Measurements from ENCODE around the gene GALR3.
A peak's percentile ranks its signal among the peaks of the same experiment; 100 is the strongest.

GALR3 gene

DNA sequence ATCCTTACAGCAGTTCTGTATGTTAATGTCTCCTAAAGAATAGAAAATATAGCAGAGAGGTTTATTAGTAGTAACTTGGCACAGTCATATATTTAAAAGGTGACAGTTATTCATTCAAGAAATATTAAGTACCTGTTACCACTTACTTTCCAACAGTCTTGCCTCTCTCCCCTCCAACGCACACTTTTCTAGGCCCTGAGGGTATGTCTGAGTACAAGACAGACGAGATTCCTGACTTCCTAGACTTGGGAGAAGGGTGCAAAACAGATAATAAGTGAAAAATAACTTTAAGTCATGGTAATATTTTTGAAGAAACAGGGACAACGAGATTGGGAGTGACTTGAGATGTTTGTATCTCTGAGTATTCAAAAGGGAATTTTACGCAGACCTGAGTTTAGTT is 27.6 kb downstream of the GALR3 start:
- H3K4me3 ChIP-seq (ENCODE audit: low read depth, low read length): peak overlapping the region; percentile 98
- TF ChIP-seq, protein P1, sequence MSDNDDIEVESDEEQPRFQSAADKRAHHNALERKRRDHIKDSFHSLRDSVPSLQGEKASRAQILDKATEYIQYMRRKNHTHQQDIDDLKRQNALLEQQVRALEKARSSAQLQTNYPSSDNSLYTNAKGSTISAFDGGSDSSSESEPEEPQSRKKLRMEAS (IDR thresholded peaks at IDR 0.05; ENCODE audit: low read depth, low read length): no peak
- TF ChIP-seq MYC (IDR thresholded peaks at IDR 0.05; ENCODE audit: low read depth, low read length) (no peak), POLR2A (IDR thresholded peaks at IDR 0.05; ENCODE audit: extremely low read depth, insufficient read length) (no peak)
- TF ChIP-seq, protein P2, sequence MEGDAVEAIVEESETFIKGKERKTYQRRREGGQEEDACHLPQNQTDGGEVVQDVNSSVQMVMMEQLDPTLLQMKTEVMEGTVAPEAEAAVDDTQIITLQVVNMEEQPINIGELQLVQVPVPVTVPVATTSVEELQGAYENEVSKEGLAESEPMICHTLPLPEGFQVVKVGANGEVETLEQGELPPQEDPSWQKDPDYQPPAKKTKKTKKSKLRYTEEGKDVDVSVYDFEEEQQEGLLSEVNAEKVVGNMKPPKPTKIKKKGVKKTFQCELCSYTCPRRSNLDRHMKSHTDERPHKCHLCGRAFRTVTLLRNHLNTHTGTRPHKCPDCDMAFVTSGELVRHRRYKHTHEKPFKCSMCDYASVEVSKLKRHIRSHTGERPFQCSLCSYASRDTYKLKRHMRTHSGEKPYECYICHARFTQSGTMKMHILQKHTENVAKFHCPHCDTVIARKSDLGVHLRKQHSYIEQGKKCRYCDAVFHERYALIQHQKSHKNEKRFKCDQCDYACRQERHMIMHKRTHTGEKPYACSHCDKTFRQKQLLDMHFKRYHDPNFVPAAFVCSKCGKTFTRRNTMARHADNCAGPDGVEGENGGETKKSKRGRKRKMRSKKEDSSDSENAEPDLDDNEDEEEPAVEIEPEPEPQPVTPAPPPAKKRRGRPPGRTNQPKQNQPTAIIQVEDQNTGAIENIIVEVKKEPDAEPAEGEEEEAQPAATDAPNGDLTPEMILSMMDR (IDR thresholded peaks at IDR 0.05; ENCODE audit: low read depth, low read length): no peak
- DNase-seq (ENCODE audit: low read depth): no peak

DNA sequence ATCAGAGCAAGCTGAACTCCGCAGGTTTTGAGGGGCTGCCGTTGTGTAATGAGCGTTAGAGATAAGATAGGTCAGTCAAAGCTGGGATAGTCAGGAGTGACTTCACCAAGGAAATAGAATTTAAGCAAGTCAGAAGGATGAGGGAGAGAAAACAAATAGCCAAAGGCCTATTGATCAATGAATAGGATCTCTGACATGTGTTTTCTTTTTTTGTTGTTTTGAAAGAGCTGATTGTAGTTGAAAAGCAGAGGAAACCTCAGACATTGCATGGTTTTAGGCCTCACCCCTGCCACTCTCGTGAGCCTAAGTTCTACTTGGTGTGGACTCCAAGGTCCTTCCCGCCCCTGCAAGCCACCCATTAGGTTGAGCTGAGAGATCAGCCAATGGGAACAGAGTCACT is 29.2 kb downstream of the GALR3 start:
- no peak for DNase-seq (ENCODE audit: low read depth)
- TF ChIP-seq, protein P2 (IDR thresholded peaks at IDR 0.05; ENCODE audit: low read depth, low read length): no peak
- TF ChIP-seq MYC (IDR thresholded peaks at IDR 0.05; ENCODE audit: low read depth, low read length) (no peak), POLR2A (IDR thresholded peaks at IDR 0.05; ENCODE audit: extremely low read depth, insufficient read length) (no peak)
- TF ChIP-seq, protein P1 (IDR thresholded peaks at IDR 0.05; ENCODE audit: low read depth, low read length): no peak
- no peak overlapping the region for H3K4me3 ChIP-seq (ENCODE audit: low read depth, low read length)

DNA sequence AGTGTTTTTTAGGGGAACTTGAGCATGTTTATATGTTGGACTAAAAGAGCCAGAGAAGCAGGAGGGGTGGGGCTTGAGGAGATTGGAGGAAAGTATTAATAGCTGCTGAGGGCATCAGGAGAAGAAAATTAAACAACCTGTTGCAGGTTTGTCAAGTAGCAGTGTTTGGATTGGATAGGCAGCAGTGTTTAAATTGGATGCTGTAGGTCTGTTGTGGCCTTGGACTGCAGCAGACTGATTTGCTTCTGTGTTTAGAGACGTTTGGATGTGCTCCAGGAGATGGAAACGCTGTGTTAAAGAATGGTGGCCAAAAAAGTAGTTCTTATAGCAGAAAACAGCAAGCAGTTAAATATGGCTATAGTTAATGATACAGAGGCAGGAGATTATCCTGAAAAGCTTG is 31.8 kb downstream of the GALR3 start:
- no peak for DNase-seq (ENCODE audit: low read depth)
- no peak overlapping the region for H3K4me3 ChIP-seq (ENCODE audit: low read depth, low read length)
- TF ChIP-seq, protein P2 (IDR thresholded peaks at IDR 0.05; ENCODE audit: low read depth, low read length): no peak
- TF ChIP-seq, protein P1 (IDR thresholded peaks at IDR 0.05; ENCODE audit: low read depth, low read length): no peak
- no peak for TF ChIP-seq POLR2A (IDR thresholded peaks at IDR 0.05; ENCODE audit: extremely low read depth, insufficient read length)

DNA sequence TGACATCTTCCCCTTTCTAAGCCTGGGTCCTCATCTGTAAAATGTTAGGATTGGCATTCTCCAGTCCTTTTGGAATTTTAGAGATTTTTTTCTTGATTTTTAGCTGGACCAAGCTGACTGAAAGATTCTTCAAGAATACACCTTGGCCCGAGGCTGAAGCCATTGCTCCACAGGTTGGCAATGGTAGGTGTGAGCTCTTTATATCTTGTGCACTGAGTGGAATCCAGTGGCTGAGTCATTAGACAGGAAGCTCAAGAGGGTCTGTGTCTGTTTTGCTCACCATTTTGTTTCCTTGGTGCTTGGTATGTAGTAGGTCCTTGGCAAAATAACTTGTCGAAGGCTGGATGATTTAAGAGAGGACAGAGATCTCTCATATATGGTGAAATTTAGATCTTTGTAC is 32.3 kb downstream of the GALR3 start:
- TF ChIP-seq POLR2A (IDR thresholded peaks at IDR 0.05; ENCODE audit: extremely low read depth, insufficient read length): no peak
- TF ChIP-seq MYC (IDR thresholded peaks at IDR 0.05; ENCODE audit: low read depth, low read length): no peak
- TF ChIP-seq, protein P2 (IDR thresholded peaks at IDR 0.05; ENCODE audit: low read depth, low read length): no peak
- TF ChIP-seq, protein P1 (IDR thresholded peaks at IDR 0.05; ENCODE audit: low read depth, low read length): no peak
- H3K4me3 ChIP-seq (ENCODE audit: low read depth, low read length): no peak overlapping the region
- no peak for DNase-seq (ENCODE audit: low read depth)

DNA sequence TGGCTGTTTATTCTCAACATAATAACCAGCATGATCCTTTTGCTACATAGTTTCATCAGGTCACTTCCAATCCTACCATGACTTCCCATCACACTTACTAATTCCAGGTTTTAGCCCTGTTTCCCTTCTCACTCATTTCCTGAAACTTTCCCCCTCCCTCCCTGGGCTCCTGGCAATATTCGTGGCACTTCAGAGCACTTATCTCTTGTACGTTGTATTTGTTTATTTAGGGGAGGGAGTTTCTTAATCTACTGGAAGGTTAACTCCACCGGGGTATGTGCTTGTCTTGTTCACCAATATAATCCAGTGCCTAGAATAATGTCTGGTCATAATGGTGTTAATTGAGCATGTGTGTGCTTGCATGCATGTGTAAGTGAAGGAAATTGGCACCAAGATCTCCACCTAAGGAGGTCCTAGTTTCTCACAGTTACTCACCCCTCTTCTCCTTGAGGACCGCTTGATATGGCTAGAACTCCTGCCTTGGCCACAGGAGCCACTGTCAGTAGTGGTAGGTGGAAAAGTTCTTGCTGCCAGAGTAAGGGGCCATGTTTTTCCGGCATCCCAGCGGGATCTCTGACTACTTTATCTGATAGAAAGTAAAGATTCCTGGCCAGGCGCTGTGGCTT is 37.7 kb downstream of the GALR3 start:
- no peak for DNase-seq (ENCODE audit: low read depth)

More for the DNA sequence above, 37.7 kb downstream of the GALR3 start:
- H3K4me3 ChIP-seq (ENCODE audit: low read depth, low read length): no peak overlapping the region
- TF ChIP-seq MYC (IDR thresholded peaks at IDR 0.05; ENCODE audit: low read depth, low read length) (no peak), POLR2A (IDR thresholded peaks at IDR 0.05; ENCODE audit: extremely low read depth, insufficient read length) (no peak)
- TF ChIP-seq, protein P1 (IDR thresholded peaks at IDR 0.05; ENCODE audit: low read depth, low read length): no peak
- TF ChIP-seq, protein P2 (IDR thresholded peaks at IDR 0.05; ENCODE audit: low read depth, low read length): no peak

Measured in NB4 (cell line).